HepG2 (cell line): ENCODE results near the gene NOB1. TPM values are rescaled to one million over a fixed set of nuclear protein-coding genes. Genes with fewer than 3 reads are reported as not detected.

ENCODE experiments used
- BCL3 ChIP-seq: sonication (generic); formaldehyde crosslinking; IDR thresholded peaks from 2 replicates; pipeline ENCODE4 v1.5.1; 2020; ENCODE audit warnings: mild to moderate bottlenecking, missing genetic modification reagents, moderate library complexity
- CCAR2 ChIP-seq: fragments of 200-400 bp; formaldehyde crosslinking; optimal IDR thresholded peaks from 2 replicates; pipeline ENCODE3; 2018; ENCODE audit warnings: low read depth, mild to moderate bottlenecking, low read length, moderate library complexity
- CEBPB ChIP-seq: IDR thresholded peaks from 2 replicates; pipeline ENCODE4 v1.6.1; 2011; ENCODE audit warnings: low read depth, low read length, improper control_type of control experiment, borderline replicate concordance
- CEBPG ChIP-seq: IDR thresholded peaks from 2 replicates; pipeline ENCODE4 v1.6.1; 2016
- FOXA1 ChIP-seq, 2 experiments: fragments of 450-650 bp in 1 of 2; sonication (generic) in 1 of 2; formaldehyde crosslinking in 1 of 2; IDR thresholded peaks; 2 replicates each; pipeline versions ENCODE4 v1.4.0 to v1.6.1; 2016 to 2020; ENCODE audit warnings: missing genetic modification reagents in 1 of 2
- FOXP1 ChIP-seq, 2 experiments: fragments of 450-650 bp in 1 of 2; IDR thresholded peaks; 2 replicates each; pipeline ENCODE4 v1.6.1; 2017 to 2018; ENCODE audit warnings: antibody characterized with exemption in 1 of 2
- GTF2F1 ChIP-seq: fragments of 150-350 bp; IDR thresholded peaks from 2 replicates; pipeline ENCODE4 v1.6.1; 2014; ENCODE audit warnings: low read length
- HINFP ChIP-seq: sonication (generic); formaldehyde crosslinking; IDR thresholded peaks from 2 replicates; pipeline ENCODE4 v1.4.0; 2020; ENCODE audit warnings: low read depth, mild to moderate bottlenecking, missing genetic modification reagents
- HNF4G ChIP-seq, 2 experiments: sonication (generic) in 1 of 2; formaldehyde crosslinking in 1 of 2; IDR thresholded peaks; 2 replicates each; pipeline versions ENCODE4 v1.4.0 to v1.6.1; 2011 to 2020; ENCODE audit warnings: borderline replicate concordance in 2 of 2, low read depth in 2 of 2, mild to moderate bottlenecking in 2 of 2, low read length in 1 of 2, missing genetic modification reagents in 1 of 2, moderate library complexity in 1 of 2
- PHF21A ChIP-seq: sonication (generic); formaldehyde crosslinking; IDR thresholded peaks from 2 replicates; pipeline ENCODE4 v1.5.0; 2020; ENCODE audit warnings: mild to moderate bottlenecking, missing genetic modification reagents
- RARA ChIP-seq: IDR thresholded peaks from 2 replicates; pipeline ENCODE4 v1.6.1; 2016; ENCODE audit warnings: missing genetic modification reagents, missing compliant biosample characterization
- SIX1 ChIP-seq: sonication (generic); formaldehyde crosslinking; IDR thresholded peaks from 2 replicates; pipeline ENCODE4 v1.4.0; 2020; ENCODE audit warnings: missing genetic modification reagents, borderline replicate concordance
- SOX5 ChIP-seq: IDR thresholded peaks from 2 replicates; pipeline ENCODE4 v1.6.1; 2016; ENCODE audit warnings: borderline replicate concordance
- SOX6 ChIP-seq, 2 experiments: fragments of 450-650 bp in 1 of 2; sonication (generic) in 1 of 2; formaldehyde crosslinking in 1 of 2; IDR thresholded peaks; 2 replicates each; pipeline versions ENCODE4 v1.4.0 to v1.6.1; 2017 to 2020; ENCODE audit warnings: antibody characterized with exemption in 1 of 2, mild to moderate bottlenecking in 1 of 2, missing genetic modification reagents in 1 of 2
- TOPORS ChIP-seq: sonication (generic); formaldehyde crosslinking; IDR thresholded peaks from 2 replicates; pipeline ENCODE4 v1.8.0; 2023; ENCODE audit warnings: mild to moderate bottlenecking, missing genetic modification reagents
- TSC22D2 ChIP-seq: sonication (generic); formaldehyde crosslinking; IDR thresholded peaks from 2 replicates; pipeline ENCODE4 v1.5.1; 2020; ENCODE audit warnings: missing genetic modification reagents, mild to moderate bottlenecking, borderline replicate concordance
- ZMYM4 ChIP-seq: sonication (generic); formaldehyde crosslinking; IDR thresholded peaks from 2 replicates; pipeline ENCODE4 v1.8.1; 2023; ENCODE audit warnings: mild to moderate bottlenecking, missing genetic modification reagents
- ZNF124 ChIP-seq: sonication (generic); formaldehyde crosslinking; IDR thresholded peaks from 2 replicates; pipeline ENCODE4 v1.4.0; 2020; ENCODE audit warnings: missing genetic modification reagents
- ZNF274 ChIP-seq: sonication (generic); formaldehyde crosslinking; IDR thresholded peaks from 2 replicates; pipeline ENCODE4 v1.5.1; 2020; ENCODE audit warnings: mild to moderate bottlenecking, missing genetic modification reagents
- ZNF839 ChIP-seq: sonication (generic); formaldehyde crosslinking; IDR thresholded peaks from 2 replicates; pipeline ENCODE4 v1.4.0; 2020; ENCODE audit warnings: missing genetic modification reagents, mild to moderate bottlenecking, borderline replicate concordance
- polyA plus RNA-seq, 8 experiments: library from polyadenylated mRNA; depleted of rRNA in 3 of 8; stranded (reverse) in 7 of 8; unstranded in 1 of 8; fragments of >200 nt; fragmentation: Illumina TruSeq in 4 of 8; extraction: Trizol in 4 of 8; gene quantifications; 2 replicates each; pipeline versions ENCODE4 v1.2.1 to v1.2.3, GENCODE V29; 2011 to 2016; ENCODE audit warnings: low read depth in 4 of 8, missing spikeins in 1 of 8, mixed read lengths in 1 of 8; ENCODE audit not compliant: insufficient read depth in 1 of 8
- total RNA-seq, 5 experiments: library from RNA; depleted of rRNA; stranded (reverse); fragments of >200 nt; fragmentation: Illumina TruSeq; extraction: Trizol; gene quantifications; 2 replicates each; pipeline ENCODE4 v1.2.3, GENCODE V29; 2016; ENCODE audit warnings: low read depth in 1 of 5
- TF ChIP-seq, protein P1 (sequence below): sonication (generic); formaldehyde crosslinking; IDR thresholded peaks from 2 replicates; pipeline ENCODE4 v1.4.0; 2020; ENCODE audit warnings: missing genetic modification reagents
- TF ChIP-seq, protein P2 (sequence below): sonication (generic); formaldehyde crosslinking; IDR thresholded peaks from 2 replicates; pipeline ENCODE4 v1.8.1; 2023; ENCODE audit warnings: mild to moderate bottlenecking, missing genetic modification reagents, borderline replicate concordance
- TF ChIP-seq, protein P3 (sequence below): sonication (generic); formaldehyde crosslinking; IDR thresholded peaks from 2 replicates; pipeline ENCODE4 v1.8.0; 2022; ENCODE audit warnings: mild to moderate bottlenecking, missing genetic modification reagents

NOB1 gene
- total and polyA plus RNA-seq, 2 of the 13 experiments (the other 11 are each of a cell fraction or from before 2014, with no cell fraction given), result 47.1 to 162 TPM

DNA sequence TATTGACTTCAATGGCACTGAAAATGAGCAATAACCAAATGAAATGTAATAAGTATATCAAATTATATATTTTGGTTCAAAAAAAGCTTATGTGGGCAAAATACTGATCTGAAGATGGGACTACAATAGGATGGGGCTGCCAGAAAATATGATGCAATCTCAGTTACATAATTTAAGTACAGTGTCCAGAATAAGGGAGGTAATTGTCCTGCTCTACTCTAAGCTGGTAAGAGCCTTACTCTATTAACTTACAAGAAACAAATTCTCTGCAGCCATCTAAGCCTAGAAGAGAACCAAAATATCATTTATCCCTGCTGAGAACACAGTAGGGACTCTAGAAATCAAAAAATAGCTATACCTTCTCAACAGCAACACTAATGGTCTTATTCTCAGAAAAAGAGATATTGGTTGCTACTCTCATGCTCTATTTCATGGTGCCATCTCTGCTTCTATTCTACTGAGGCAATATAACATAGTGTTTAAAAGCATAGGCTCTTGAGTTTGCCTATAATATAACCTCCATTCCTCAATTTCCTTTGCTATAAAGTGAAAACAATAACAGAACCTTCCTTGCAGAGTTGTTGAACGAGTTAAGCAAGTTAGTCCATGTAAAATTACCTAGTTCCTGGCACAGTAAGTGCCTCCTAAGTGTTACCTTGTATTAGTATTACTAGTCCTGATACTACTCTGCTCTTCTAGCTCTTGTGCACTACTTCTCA, 48.3 kb downstream of the NOB1 start (continued):
- TF ChIP-seq FOXA1 (IDR thresholded peaks at IDR 0.05) (no peak), FOXA1 (CRISPR knock-in tag; IDR thresholded peaks at IDR 0.05) (no peak), ZNF274 (CRISPR knock-in tag) (no peak), SOX6 (IDR thresholded peaks at IDR 0.05) (no peak), SOX6 (CRISPR knock-in tag; IDR thresholded peaks at IDR 0.05) (peak; percentile 88; the same call in 1 of the 2 replicates), HNF4G (IDR thresholded peaks at IDR 0.05; ENCODE audit: borderline replicate concordance, low read depth, low read length) (no peak), HNF4G (CRISPR knock-in tag; IDR thresholded peaks at IDR 0.05; ENCODE audit: borderline replicate concordance, low read depth) (no peak), CEBPG (CRISPR knock-in tag) (peak; percentile 96), SOX5 (CRISPR knock-in tag) (peak; percentile 73; the same call in 1 of the 2 replicates), TOPORS (CRISPR knock-in tag) (no peak), CCAR2 (no peak), ZMYM4 (CRISPR knock-in tag) (no peak), BCL3 (CRISPR knock-in tag) (no peak), RARA (CRISPR knock-in tag) (0 out of 2 replicates have a peak, but pooled peaks have one; percentile 8), PHF21A (CRISPR knock-in tag) (0 out of 2 replicates have a peak, but pooled peaks have one; percentile 18), TSC22D2 (CRISPR knock-in tag) (no peak), SIX1 (no peak), ZNF839 (CRISPR knock-in tag) (no peak), GTF2F1 (no peak), HINFP (CRISPR knock-in tag) (no peak), CEBPB (peak; percentile 90), ZNF124 (no peak), FOXP1 (IDR thresholded peaks at IDR 0.05) (no peak), FOXP1 (CRISPR knock-in tag; IDR thresholded peaks at IDR 0.05) (no peak)
- TF ChIP-seq, protein P1, sequence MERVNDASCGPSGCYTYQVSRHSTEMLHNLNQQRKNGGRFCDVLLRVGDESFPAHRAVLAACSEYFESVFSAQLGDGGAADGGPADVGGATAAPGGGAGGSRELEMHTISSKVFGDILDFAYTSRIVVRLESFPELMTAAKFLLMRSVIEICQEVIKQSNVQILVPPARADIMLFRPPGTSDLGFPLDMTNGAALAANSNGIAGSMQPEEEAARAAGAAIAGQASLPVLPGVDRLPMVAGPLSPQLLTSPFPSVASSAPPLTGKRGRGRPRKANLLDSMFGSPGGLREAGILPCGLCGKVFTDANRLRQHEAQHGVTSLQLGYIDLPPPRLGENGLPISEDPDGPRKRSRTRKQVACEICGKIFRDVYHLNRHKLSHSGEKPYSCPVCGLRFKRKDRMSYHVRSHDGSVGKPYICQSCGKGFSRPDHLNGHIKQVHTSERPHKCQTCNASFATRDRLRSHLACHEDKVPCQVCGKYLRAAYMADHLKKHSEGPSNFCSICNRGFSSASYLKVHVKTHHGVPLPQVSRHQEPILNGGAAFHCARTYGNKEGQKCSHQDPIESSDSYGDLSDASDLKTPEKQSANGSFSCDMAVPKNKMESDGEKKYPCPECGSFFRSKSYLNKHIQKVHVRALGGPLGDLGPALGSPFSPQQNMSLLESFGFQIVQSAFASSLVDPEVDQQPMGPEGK (CRISPR knock-in tag), result peak; percentile 39; the same call in 1 of the 2 replicates
- TF ChIP-seq, protein P2, sequence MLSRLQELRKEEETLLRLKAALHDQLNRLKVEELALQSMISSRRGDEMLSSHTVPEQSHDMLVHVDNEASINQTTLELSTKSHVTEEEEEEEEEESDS, result no peak
- TF ChIP-seq, protein P3, sequence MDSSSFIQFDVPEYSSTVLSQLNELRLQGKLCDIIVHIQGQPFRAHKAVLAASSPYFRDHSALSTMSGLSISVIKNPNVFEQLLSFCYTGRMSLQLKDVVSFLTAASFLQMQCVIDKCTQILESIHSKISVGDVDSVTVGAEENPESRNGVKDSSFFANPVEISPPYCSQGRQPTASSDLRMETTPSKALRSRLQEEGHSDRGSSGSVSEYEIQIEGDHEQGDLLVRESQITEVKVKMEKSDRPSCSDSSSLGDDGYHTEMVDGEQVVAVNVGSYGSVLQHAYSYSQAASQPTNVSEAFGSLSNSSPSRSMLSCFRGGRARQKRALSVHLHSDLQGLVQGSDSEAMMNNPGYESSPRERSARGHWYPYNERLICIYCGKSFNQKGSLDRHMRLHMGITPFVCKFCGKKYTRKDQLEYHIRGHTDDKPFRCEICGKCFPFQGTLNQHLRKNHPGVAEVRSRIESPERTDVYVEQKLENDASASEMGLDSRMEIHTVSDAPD (CRISPR knock-in tag), result no peak
